ENCODE results near the gene PTGES. TPM values are rescaled to one million over a fixed set of nuclear protein-coding genes. Genes with fewer than 3 reads are reported as not detected.

Gene PTGES
- total RNA-seq, 3 donors from 2014 or later (not counting 1 experiment from before 2014, with no cell fraction given) = 0.28 to 0.47 (median 0.39) TPM

DNA sequence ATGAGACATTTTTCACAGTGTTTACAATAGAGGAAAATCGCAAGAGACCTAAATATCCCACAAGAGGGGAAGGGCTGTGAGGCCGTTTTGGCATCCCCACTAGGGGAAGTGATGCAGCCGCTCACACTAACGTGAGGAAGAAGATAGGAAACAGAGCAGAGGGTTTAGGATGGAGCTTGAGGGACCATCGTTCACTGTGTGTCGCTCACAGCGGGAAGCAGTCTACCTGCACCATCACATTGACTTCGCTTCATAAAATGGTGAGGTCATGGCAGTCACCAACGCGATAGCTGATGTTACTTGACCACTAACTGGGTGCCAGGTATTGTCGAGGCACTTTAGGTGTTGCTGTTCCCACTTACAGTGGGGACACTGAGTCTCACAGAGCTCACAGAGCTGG is 51.8 kb downstream of the PTGES start:
- no peak overlapping the region for H3K27ac ChIP-seq (ENCODE audit: low read length)
- H3K4me3 Mint-ChIP-seq = no peak overlapping the region
- DNase-seq (no peak), ATAC-seq (no peak)
- H3K4me1 Mint-ChIP-seq = no peaks in the 10 kb centered on the region
- H3K9me3 Mint-ChIP-seq = no peaks in the 10 kb centered on the region
- H3K27ac Mint-ChIP-seq = no peak overlapping the region
- H3K27me3 Mint-ChIP-seq (ENCODE audit: low read depth in 2 of 2) = peaks cover 1 to 21% of the 10 kb centered on the region in 2 donors
- H3K36me3 Mint-ChIP-seq = no peaks in the 10 kb centered on the region
- no peaks in the 10 kb centered on the region for H3K36me3 ChIP-seq (ENCODE audit: control insufficient read depth, insufficient read depth, low read length)
- intact Hi-C loops (cut with micrococcal nuclease) = no loop called here
- no peaks in the 10 kb centered on the region for H3K4me1 ChIP-seq (ENCODE audit: control insufficient read depth, insufficient read depth, low read length)
- no peak for TF ChIP-seq CTCF (IDR thresholded peaks at IDR 0.05)
- WGBS (ENCODE audit: insufficient coverage) = 55% methylated on average over 11 of the region's 11 CpGs
- H3K9me3 ChIP-seq (ENCODE audit: control insufficient read depth, insufficient read depth, low read length) = no peaks in the 10 kb centered on the region
- no peak overlapping the region for H3K4me3 ChIP-seq (ENCODE audit: low read length)
- peaks cover 17% of the 10 kb centered on the region for H3K27me3 ChIP-seq (ENCODE audit: control insufficient read depth, insufficient read depth, low read length)

GRCh38 chr9:129698254-129698757 is 54.5 kb downstream of the PTGES start:
- Mint-ChIP-seq H3K27me3 (ENCODE audit: low read depth in 2 of 2) (peaks cover 16 to 37% of the 10 kb centered on the region in 2 donors), H3K9me3 (no peaks in the 10 kb centered on the region), H3K36me3 (no peaks in the 10 kb centered on the region), H3K4me3 (no peak overlapping the region), H3K4me1 (no peaks in the 10 kb centered on the region), H3K27ac (no peak overlapping the region)
- H3K27me3 ChIP-seq (ENCODE audit: control insufficient read depth, insufficient read depth, low read length) = peaks cover 17% of the 10 kb centered on the region
- ATAC-seq (no peak), DNase-seq (no peak)
- no peaks in the 10 kb centered on the region for H3K36me3 ChIP-seq (ENCODE audit: control insufficient read depth, insufficient read depth, low read length)
- 62% methylated on average over 15 of the region's 17 CpGs for WGBS (ENCODE audit: insufficient coverage)
- TF ChIP-seq CTCF (IDR thresholded peaks at IDR 0.05) = no peak
- intact Hi-C loops (cut with micrococcal nuclease) = no loop called here
- H3K4me3 ChIP-seq (ENCODE audit: low read length) = no peak overlapping the region
- no peaks in the 10 kb centered on the region for H3K4me1 ChIP-seq (ENCODE audit: control insufficient read depth, insufficient read depth, low read length)
- no peak overlapping the region for H3K27ac ChIP-seq (ENCODE audit: low read length)
- H3K9me3 ChIP-seq (ENCODE audit: control insufficient read depth, insufficient read depth, low read length) = no peaks in the 10 kb centered on the region

- Histone ChIP-seq H3K36me3 (ENCODE audit: control insufficient read depth, insufficient read depth, low read length) (no peaks in the 10 kb centered on the region), H3K4me1 (ENCODE audit: control insufficient read depth, insufficient read depth, low read length) (no peaks in the 10 kb centered on the region), H3K4me3 (ENCODE audit: low read length) (no peak overlapping the region), H3K27ac (ENCODE audit: low read length) (no peak overlapping the region), H3K9me3 (ENCODE audit: control insufficient read depth, insufficient read depth, low read length) (no peaks in the 10 kb centered on the region), H3K27me3 (ENCODE audit: control insufficient read depth, insufficient read depth, low read length) (peaks cover 17% of the 10 kb centered on the region)
- DNase-seq (no peak), ATAC-seq (no peak)
- Mint-ChIP-seq H3K4me1 (no peaks in the 10 kb centered on the region), H3K27ac (no peak overlapping the region), H3K36me3 (no peaks in the 10 kb centered on the region), H3K4me3 (no peak overlapping the region), H3K27me3 (ENCODE audit: low read depth in 2 of 2) (peaks cover 16 to 36% of the 10 kb centered on the region in 2 donors), H3K9me3 (no peaks in the 10 kb centered on the region)
- WGBS (ENCODE audit: insufficient coverage) = 6% methylated on average over 23 of the region's 25 CpGs
- intact Hi-C loops (cut with micrococcal nuclease) = no loop called here
- no peak for TF ChIP-seq CTCF (IDR thresholded peaks at IDR 0.05)
Measured at GRCh38 chr9:129697656-129698253, 55.1 kb downstream of the PTGES start.

All from natural killer cell (primary cell).